ENCODE measurements around the gene ID1. TPM values are rescaled to one million over a fixed set of nuclear protein-coding genes. Genes with fewer than 3 reads are reported as not detected.

The ID1 gene
- total and polyA plus RNA-seq, 2 of the 13 experiments (the other 11 are each of a cell fraction or from before 2014, with no cell fraction given) = 320 to 419 TPM

DNA sequence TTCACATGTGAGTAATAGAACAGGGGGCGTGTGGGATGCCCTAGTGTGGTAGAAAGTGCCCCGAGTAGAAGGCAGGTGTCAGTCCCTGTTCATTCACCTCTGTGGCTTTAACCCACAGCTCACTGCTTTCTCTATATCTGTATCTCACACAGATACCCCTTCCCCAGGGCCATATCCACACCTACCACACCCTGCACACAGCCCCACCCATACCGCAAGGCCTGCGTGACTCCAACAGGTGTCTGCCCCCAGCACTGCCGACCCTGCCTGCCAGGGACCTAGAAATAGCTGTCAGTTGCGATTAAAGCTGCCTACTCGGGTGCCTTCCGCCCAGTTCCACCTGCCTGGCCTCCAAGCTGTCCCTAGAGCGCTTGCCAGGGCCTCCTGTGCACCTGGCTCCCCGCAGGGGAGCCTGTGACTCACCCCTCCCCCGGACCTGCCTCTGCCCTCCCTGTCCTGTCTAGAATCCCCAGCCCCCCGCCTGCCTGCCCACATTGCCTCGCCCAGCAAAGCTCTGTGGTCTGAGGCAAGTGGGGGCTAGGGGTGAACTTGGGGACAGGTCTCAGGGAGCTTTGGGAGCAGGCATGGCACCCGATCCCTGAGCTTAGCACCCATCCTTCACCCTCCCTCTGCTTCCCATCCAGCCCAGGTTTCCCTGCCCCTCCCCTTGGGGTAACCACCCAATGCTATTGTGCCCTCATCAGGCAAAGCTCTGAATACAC is 38.3 kb upstream of the ID1 start (continued):
- TF ChIP-seq HMGXB4 (CRISPR knock-in tag; IDR thresholded peaks at IDR 0.05; ENCODE audit: borderline replicate concordance in 1 of 2, low read depth in 1 of 2) (no peak), SRSF4 (IDR thresholded peaks at IDR 0.05; ENCODE audit: low read depth, low read length, poor library complexity, severe bottlenecking) (no peak), ZNF713 (CRISPR knock-in tag; IDR thresholded peaks at IDR 0.05) (no peak), ZMYM2 (CRISPR knock-in tag; IDR thresholded peaks at IDR 0.05) (no peak), ZNF512 (CRISPR knock-in tag; IDR thresholded peaks at IDR 0.05) (no peak), REST (IDR thresholded peaks at IDR 0.05; ENCODE audit: borderline replicate concordance in 1 of 2, low read depth in 1 of 2, low read length in 2 of 2) (no peak), RBM39 (IDR thresholded peaks at IDR 0.05; ENCODE audit: low read depth, low read length, poor library complexity, severe bottlenecking) (peak; percentile 26), AGO1 (IDR thresholded peaks at IDR 0.05; ENCODE audit: low read depth, low read length, poor library complexity, severe bottlenecking) (no peak), DNMT3B (CRISPR knock-in tag; conservative IDR thresholded peaks at IDR 0.05) (no peak), TEAD2 (CRISPR knock-in tag; IDR thresholded peaks at IDR 0.05) (no peak), AGO2 (optimal IDR thresholded peaks at IDR 0.05; ENCODE audit: low read depth, low read length) (peak; percentile 93), ZSCAN21 (CRISPR knock-in tag; IDR thresholded peaks at IDR 0.05; ENCODE audit: borderline replicate concordance) (no peak), PRMT3 (CRISPR knock-in tag; IDR thresholded peaks at IDR 0.05; ENCODE audit: borderline replicate concordance, low read depth) (no peak), TFDP1 (CRISPR knock-in tag; IDR thresholded peaks at IDR 0.05; ENCODE audit: borderline replicate concordance) (no peak), RBM22 (optimal IDR thresholded peaks at IDR 0.05; ENCODE audit: low read length) (peak; percentile 92), RAD21 (CRISPR knock-in tag; IDR thresholded peaks at IDR 0.05) (peak; percentile 4; the same call in 1 of the 2 replicates)
- TF ChIP-seq, protein P1, sequence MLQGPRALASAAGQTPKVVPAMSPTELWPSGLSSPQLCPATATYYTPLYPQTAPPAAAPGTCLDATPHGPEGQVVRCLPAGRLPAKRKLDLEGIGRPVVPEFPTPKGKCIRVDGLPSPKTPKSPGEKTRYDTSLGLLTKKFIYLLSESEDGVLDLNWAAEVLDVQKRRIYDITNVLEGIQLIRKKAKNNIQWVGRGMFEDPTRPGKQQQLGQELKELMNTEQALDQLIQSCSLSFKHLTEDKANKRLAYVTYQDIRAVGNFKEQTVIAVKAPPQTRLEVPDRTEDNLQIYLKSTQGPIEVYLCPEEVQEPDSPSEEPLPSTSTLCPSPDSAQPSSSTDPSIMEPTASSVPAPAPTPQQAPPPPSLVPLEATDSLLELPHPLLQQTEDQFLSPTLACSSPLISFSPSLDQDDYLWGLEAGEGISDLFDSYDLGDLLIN (CRISPR knock-in tag; IDR thresholded peaks at IDR 0.05; ENCODE audit: borderline replicate concordance) = no peak

Measured in HepG2 (cell line).